Fibroblast of gingiva (primary cell): Measurements from ENCODE around the gene PLA2G4E.

Experiments used
- DNase-seq: peaks from one replicate; pipeline ENCODE4 v3.0.0-alpha.2; 2011; ENCODE audit warnings: low read depth

PLA2G4E gene

DNA sequence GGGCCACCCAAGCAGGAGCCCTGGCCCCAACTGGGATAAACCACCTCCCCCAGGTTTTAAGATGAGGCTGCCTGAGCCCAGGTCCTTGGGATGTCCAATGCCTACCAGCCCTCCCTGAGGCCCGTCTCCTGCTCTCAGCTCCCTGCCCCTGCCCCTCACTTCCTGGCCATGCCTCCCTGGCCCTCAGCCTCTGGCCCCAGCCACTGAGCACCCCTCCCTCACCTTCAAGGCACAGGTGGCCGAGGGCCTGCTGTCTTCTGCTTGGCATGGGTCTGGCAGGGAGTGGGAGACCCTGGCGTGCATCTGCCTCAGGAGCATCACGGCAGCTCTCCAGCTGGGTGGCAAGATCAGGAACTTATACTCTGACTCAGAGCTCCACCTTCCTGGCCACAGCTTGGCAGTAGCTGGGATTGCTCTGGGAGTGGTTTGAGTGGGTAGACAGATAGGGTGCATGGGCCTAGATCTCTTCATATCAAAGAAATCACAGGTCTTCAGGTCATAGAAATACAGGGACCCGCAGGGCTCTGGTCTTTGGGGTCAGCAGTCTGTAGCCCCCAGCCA lies at the start of gene PLA2G4E:
Gene PLA2G4E (minus strand): TSS at position 330 of the 561 bp plus-strand sequence. CDS start 12 bp downstream, at position 318.
- DNase-seq, result no peak

- no peak for DNase-seq
Observed at GRCh38 chr15:42070279-42070975, 49.6 kb upstream of the PLA2G4E start.

GRCh38 chr15:42069496-42070278 lies 48.8 kb upstream of the PLA2G4E start:
- DNase-seq, result no peak

- DNase-seq, result no peak
Observed at GRCh38 chr15:42069025-42069424, 48.2 kb upstream of the PLA2G4E start.

- no peak for DNase-seq
Observed at GRCh38 chr15:42068601-42069000, 47.8 kb upstream of the PLA2G4E start.

GRCh38 chr15:42066764-42067415 lies 46.0 kb upstream of the PLA2G4E start:
- DNase-seq, result no peak

DNA sequence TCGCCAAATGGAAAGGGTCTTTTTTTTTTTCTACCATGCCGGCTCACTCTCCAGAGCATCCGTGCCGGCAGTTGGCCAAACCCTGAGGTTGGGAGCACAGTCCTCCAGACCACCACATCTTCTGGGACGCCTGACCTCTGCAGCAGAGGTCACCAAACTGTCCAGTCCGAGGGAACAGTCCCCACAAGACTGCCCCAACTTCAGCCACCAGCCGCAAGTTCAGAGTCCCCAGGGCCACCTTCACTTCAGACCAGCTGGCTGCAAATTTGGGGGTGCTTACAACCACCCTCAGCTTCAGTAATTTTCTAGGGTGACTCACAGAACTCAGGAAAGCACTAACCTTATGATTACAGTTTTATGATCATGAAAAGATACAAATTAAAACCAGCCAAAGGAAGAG lies 44.6 kb upstream of the PLA2G4E start:
- DNase-seq, result no peak

DNA sequence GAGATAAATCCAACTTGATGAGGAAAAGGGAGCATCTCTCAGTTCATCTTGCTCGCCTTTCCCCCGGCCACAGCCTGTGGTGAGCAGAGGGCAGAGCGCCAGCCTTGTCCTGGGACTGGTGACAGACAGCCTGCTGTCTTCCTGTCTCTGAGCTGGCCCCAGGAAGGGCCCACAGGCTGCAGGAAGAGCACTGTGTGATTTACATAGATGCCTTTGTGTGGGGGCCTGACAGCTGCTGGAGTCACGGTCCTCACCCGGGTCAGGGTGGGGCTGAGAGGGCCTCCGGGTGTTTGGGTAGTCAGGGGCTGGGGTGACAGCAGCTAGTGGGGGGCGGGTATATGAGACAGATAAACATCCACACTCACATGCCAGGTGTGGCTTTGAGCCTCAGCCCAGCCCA lies 44.2 kb upstream of the PLA2G4E start:
- DNase-seq, result no peak

DNA sequence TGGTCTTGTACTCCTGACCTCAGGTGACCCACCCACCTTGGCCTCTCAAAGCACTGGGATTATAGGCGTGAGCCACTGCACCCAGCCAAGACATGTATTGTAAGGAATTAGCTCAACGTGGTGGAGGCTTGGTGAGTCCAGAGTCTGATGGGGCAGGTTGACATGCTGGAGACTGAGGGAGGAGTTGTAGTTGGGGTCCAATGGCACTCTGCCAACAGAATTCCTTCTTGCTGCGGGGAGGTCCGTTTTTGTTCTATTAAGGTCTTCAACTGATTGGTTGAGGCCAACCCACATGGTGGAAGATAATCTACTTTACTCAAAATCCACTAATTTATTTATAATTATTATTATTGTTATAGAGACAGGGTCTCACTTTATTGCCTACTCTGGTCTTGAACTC lies 43.4 kb upstream of the PLA2G4E start:
- DNase-seq, result no peak

- DNase-seq, result no peak
Observed at GRCh38 chr15:42063122-42063848, 42.4 kb upstream of the PLA2G4E start.

DNA sequence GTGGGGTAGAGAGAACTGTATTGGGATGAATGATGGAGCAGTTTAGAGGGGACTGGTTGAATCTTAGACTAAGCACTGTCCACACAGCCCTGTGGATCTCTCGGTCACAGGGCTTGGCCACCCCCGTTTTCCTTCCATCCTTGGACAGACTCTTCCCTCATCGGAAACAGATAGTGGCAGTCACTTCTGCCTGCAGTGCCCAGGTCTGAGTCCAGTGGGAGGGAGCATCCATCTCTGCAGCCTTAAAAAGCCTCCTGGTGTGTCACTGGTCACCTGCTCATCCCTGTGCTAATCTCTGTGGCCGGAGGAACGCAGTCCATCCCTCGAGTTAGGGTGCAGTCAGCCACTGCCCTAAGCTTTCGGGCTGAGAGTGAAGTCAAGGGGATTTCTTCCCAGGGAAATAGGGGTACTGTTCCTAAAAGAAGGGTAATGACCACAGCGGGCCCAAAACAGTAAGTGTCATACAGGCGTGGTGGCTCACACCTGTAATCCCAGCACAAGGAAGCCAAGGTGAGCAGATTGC lies 41.5 kb upstream of the PLA2G4E start:
- DNase-seq, result no peak

DNA sequence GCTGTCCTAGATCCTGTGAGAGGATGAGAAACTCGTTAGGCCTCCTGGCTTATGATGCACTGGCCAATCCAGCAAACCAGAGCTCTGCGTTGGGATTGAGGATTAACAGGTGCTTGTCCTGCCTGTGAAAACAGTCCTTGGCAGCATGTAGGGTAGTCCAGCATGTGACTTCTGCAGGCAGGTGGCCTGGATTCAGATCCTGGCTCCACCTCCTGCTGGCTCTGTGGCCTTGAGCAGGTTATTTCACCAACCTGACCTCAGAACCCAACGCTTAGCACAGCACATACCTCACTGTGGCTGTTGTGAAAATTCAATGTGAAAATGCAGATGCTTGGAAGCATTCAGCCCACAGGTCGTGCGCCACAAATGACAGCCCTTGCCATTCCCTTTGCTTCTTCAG lies 40.0 kb upstream of the PLA2G4E start:
- no peak for DNase-seq

DNA sequence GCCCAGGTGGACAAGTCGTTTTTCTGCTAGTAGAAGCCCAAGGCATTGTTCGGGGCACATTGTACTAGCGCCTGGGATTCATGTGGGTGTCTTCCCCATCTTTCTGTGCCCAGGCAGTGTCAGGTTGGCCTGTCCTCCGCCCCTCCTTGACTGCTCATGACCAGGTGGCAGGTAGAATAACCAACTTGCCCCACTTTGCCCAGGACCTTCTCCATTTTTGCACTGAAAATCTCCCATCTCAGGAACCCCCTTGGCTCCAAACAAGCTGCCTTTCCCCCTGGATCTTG lies 39.6 kb upstream of the PLA2G4E start:
- no peak for DNase-seq

DNA sequence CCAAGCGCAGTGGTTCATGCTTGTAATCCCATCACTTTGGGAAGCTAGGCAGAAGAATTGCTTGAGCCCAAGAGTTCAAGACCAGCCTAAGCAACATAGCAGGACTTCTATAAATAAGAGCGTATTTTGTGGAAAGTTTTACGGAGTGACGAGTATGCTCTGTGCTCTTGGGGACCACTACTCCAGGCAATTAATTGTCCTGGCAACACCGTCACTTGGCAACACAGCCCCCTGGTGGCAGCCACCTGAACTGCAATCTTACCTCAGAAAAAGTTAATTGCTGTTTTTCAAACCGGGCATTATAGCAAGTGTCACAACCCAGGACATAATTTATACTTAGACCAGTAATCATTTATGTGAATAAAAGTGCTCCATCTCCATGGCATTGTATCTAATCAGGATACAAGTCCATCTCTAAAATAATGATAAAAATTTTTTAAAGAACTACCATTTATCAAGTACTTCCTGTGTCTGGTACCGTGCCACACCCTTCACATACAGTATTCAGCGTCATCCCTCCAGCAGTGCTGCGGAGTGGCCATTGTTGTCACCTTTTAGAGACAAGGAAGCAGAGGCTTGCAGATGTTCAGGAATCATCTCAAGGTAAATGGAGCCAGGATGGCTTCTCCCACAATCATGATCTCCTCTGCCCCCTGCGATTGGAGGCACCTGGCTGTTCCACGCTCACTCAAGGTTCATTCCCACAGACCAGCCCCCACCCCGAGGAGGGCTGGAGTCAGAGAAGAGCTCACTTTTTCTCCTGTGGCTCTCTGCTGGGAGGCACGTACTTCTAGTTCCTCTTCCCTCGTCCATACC lies 39.0 kb upstream of the PLA2G4E start:
- DNase-seq, result peak; percentile 13

DNA sequence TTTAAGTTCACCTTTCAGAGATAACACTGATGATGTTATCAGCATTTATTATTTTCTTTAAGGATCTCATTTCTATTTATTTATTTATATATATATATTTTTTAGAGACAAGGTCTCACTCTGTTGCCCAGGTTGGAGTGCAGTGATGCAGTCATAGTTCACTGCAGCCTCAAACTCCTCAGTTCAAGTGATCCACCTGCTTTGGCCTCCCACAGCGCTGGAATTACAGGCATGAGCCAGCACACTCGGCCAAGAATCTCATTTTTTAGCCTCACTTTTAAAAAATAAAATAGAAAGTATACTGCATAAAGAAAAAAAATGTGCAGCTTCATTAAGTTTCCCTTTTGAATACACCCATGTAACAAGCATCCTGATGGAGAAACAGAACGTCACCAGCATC lies 37.9 kb upstream of the PLA2G4E start:
- DNase-seq, result no peak

DNA sequence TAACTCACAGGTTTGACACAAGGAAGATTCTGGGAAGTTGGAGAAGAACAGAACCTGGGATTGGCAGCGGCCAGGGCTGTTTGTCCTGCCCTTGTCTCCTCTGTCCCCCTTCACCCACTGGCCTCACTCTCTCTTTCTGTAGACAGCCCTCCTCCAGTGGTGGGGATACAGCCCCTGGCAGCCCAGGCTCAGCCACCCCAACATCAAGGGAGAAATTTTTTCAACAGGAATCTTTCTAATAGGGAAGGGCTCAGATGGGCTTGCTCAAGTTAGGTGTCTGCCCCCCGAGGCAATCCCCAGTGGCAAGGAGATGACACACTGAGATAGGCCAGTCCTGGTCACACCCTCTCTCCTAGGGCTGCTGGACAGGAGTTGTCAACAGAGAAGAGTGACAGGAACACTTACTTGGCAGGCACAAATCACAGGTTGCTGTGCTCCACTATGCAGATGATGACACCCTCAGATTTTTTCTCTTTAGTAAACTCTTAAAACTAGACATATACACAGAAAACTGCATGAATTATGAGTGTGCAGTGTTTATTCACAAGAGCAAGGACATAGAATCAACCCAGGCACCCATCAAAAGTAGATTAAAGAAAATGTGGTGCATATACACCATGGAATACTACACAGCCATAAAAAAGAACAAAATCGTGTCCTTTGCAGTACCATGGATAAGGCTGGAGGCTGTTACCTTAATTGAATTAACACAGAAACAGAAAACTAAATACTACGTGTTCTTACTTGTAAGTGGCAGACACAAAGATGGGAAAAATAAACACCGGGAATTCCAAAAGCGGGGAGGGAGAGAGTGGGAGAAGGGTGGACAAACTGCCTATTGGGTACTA lies 37.2 kb upstream of the PLA2G4E start:
- DNase-seq, result no peak

- peak; percentile 32 for DNase-seq
Observed at GRCh38 chr15:42056934-42057798, 36.3 kb upstream of the PLA2G4E start.

- no peak for DNase-seq
Observed at GRCh38 chr15:42053914-42054313, 33.1 kb upstream of the PLA2G4E start.

- DNase-seq, result no peak
Observed at GRCh38 chr15:42053010-42053409, 32.2 kb upstream of the PLA2G4E start.
